D721Med (cell line): Measurements from ENCODE around the gene PPIA.

ENCODE experiments used
- DNase-seq: peaks from one replicate; pipeline ENCODE4 v3.0.0; 2011; ENCODE audit warnings: low spot score; ENCODE audit not compliant: insufficient read length
- FAIRE-seq: peaks from 2 replicates; lab custom pipeline; 2011; peaks lifted over from hg19 to GRCh38; lab: Jason Lieb, UNC
- TF ChIP-seq, protein P1 (sequence below): IDR thresholded peaks from 2 replicates; pipeline ENCODE4 v1.5.1; 2012; ENCODE audit warnings: mild to moderate bottlenecking, control low read depth; ENCODE audit not compliant: insufficient read depth; ENCODE audit errors: missing control alignments

The PPIA gene

DNA sequence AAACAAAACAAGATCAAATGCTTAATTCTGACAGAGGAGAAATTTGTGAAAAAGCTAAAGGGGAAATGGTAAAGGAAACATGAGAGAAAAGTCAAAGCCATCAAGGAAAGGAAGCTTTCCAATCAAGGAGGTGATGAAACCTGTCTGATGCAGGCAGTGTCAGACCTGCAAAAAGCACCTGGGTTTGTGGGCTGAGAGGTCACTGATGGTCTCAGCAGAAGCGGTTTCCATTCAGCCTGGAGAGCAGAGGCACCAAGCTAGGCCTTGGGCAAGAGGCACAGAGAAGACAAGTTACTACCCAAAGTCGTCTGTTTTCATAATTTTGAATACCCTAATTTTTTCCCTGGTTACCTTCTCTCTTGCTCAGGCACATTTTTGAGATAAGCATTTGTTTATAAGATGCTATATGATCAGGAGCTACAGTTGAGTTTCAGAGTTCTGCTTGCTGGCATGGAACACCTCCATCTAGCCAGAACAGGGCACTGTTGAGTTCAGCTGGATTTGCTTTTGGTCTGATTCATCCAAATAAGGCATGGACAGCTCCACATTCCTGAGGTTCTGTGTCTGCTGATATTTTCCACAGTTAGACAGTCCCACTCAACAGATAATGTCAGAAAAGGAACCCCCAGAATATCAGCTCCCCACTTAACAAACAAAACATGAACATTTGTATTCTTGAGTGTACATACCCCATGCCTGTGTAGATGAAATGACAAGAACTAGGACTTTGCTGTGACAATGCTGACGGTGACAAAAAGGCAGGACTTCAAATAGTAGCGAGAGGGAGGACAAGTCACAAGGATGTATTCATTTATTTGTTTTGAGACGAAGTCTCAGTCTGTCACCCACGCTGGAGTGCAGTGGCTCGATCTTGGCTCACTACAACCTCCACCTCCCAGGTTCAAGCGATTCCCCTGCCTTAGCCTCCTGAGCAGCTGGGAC lies 4.9 kb upstream of the PPIA start:
- TF ChIP-seq, protein P1, sequence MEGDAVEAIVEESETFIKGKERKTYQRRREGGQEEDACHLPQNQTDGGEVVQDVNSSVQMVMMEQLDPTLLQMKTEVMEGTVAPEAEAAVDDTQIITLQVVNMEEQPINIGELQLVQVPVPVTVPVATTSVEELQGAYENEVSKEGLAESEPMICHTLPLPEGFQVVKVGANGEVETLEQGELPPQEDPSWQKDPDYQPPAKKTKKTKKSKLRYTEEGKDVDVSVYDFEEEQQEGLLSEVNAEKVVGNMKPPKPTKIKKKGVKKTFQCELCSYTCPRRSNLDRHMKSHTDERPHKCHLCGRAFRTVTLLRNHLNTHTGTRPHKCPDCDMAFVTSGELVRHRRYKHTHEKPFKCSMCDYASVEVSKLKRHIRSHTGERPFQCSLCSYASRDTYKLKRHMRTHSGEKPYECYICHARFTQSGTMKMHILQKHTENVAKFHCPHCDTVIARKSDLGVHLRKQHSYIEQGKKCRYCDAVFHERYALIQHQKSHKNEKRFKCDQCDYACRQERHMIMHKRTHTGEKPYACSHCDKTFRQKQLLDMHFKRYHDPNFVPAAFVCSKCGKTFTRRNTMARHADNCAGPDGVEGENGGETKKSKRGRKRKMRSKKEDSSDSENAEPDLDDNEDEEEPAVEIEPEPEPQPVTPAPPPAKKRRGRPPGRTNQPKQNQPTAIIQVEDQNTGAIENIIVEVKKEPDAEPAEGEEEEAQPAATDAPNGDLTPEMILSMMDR, result no peak
- FAIRE-seq (no peak), DNase-seq (no peak)

DNA sequence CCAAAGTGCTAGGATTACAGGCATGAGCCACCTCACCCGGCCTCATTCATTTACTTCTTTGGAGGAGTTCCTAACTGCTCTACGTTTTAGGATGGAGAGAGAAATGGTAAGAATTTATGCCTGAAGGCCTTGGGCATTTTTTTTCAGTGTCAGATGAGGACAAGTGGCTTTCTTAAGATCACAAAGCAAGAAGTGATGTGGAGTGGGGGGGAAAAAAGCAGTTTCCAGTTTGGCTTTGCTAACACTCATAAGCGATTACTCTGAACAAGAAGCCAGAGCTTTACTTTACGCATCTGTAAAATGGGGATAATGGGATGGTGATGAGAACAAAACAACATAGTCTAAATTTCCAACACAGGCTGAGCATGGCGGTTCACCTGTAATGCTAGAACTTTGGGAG lies 2.6 kb upstream of the PPIA start:
- FAIRE-seq, result no peak
- no peak for DNase-seq
- TF ChIP-seq, protein P1, result no peak

DNA sequence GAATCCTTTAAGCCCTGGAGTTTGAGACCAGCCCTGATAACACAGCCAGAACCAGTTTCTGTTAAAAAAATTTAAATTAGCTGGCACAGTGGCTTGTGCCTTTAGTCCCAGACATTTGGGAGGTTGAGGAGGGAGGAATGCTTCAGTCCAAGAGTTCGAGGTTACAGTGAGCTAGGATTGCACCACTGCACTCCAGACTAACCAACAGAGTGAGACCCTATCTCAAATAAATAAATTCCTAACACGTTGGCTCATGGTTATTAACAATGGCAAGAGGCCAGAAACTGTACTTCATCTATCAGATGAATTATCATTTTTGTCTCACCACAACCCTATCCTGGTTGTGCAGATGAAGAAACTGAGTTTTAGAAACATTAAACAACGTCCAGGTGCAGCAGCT lies 2.1 kb upstream of the PPIA start:
- DNase-seq, result no peak
- FAIRE-seq, result no peak

DNA sequence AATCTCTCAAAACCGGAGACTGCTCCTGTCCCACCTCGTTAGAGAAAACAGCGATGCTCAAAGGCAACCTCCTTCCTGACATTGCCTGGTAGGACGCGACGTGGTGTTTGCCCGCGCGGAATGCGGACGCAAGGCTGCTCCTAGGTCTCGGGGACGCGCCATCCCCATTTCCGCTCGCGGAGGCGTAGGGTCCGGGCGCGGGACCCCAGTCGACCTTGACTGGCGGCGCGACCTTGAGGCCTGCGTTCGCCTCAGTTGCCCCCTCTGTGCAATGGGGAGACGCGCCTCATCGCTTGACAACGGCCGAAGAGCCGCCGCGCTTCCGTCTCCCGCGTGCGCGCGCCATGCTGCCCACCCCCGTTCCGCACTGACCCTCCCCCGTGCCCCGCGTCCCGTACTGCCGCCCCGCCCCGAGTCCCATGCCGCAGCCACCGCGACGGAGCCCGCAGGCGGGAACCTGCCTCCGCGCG lies 412 bp upstream of the PPIA start:
- no peak for FAIRE-seq
- DNase-seq, result no peak

More for the DNA sequence above, 2.1 kb upstream of the PPIA start:
- TF ChIP-seq, protein P1, result no peak

DNA sequence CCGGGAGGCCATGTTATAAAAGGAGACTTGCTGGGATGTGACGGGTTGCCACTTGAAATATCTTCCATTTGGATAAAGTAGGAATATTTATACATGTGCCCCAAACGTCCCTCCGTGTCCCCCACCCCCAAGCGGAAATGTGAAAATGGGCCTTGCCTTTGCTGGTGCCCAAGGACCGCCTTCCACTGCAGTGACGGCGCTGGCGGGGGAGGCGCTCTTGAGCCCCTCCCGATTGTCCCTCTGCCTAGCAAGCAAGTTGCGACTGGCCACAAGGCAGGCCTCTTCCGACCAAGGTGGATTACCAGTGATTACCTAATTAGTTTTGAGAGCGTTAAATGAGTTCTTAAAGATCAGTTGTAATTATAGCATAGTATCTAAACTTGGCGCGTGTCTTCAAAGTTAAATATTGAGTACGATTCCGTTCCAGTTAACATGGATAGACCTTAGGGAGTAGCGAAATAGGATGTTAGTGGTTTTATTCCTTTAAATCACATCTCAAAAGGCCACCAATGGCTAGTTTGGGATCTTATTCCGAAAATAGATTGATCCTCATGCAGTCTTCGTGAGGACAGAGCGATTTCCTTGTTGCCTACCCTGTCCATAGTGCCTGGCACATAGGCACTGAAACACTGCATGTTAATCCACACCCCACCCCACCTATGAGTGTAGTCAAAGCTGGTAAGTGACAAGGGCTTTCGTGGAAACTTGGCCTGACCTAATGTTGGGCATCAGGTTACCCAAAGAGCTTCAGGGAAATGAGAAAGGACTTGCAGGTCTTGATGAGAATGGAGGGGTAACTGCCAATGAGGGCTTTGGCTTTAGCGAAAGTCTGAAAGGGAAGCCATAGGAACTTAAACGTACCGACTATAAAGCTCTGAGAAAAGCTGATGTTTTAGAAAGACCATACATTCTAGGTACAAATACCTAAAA lies 1.1 kb downstream of the PPIA start:
- TF ChIP-seq, protein P1, result peak; percentile 45
- FAIRE-seq, result no peak
- DNase-seq, result peak; percentile 38

More for the DNA sequence above, 412 bp upstream of the PPIA start:
- TF ChIP-seq, protein P1, result no peak

DNA sequence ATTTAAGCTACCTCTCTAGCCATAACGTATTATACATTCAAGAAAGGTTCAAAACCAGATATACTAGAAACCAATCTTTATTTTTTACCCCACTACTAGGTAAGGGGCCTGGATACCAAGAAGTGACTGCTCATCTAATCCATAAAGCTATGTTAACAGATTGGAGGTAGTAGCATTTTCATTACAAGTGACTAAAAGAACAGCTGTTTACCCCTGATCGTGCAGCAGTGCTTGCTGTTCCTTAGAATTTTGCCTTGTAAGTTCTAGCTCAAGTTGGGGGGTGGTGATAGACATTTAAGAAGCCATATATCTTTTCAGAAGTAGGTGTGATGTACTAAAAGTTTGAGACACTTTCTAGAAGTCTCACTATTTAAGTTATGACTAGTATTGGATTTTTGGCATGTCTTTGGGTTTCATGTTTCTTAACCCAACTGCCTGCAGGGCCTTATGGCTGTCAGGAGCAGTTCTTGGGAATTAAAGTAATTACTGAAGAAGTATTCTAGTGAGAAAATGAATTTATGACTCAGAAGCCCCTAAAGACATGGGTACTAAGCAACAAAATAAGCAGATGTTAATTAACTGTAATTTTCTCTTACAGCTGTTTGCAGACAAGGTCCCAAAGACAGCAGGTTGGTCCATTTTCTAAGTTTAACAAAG lies 2.3 kb downstream of the PPIA start:
- FAIRE-seq, result no peak
- no peak for DNase-seq
- TF ChIP-seq, protein P1, result no peak
